ENCODE results near the gene CCL27. TPM values are rescaled to one million over a fixed set of nuclear protein-coding genes. Genes with fewer than 3 reads are reported as not detected.

Gene CCL27
- total and polyA plus RNA-seq, 2 of the 8 experiments (the other 6 are each of a cell fraction or from before 2014, with no cell fraction given), result 0.42 TPM; not detected in 1

GRCh38 chr9:34712140-34712539, 49.7 kb upstream of the CCL27 start (continued):
- TF ChIP-seq ATF3 (IDR thresholded peaks at IDR 0.05; ENCODE audit: insufficient read depth, low read depth, low read length) (no peak), SP1 (IDR thresholded peaks at IDR 0.05; ENCODE audit: low read depth, low read length) (no peak), ASH2L (IDR thresholded peaks at IDR 0.05; ENCODE audit: low read length) (no peak), SP2 (IDR thresholded peaks at IDR 0.05; ENCODE audit: low read length) (no peak), SIN3A (conservative IDR thresholded peaks at IDR 0.05 in 1 of 2, IDR thresholded peaks at IDR 0.05 in 1 of 2; ENCODE audit: low read depth in 1 of 2, low read length in 2 of 2) (no peak), TEAD4 (IDR thresholded peaks at IDR 0.05; ENCODE audit: low read depth, low read length) (no peak), CBX5 (IDR thresholded peaks at IDR 0.05; ENCODE audit: low read depth, low read length) (no peak), TAF1 (IDR thresholded peaks at IDR 0.05; ENCODE audit: low read depth, low read length) (no peak), MAFK (IDR thresholded peaks at IDR 0.05; ENCODE audit: low read depth, low read length) (no peak), CTBP2 (IDR thresholded peaks at IDR 0.05; ENCODE audit: borderline replicate concordance, insufficient read depth, insufficient read length, low read length) (no peak), KDM1A (IDR thresholded peaks at IDR 0.05; ENCODE audit: borderline replicate concordance, low read length) (no peak), POU5F1 (IDR thresholded peaks at IDR 0.05; ENCODE audit: low read depth, low read length) (no peak)

Data from H1 (cell line).